B cell (primary cell): ENCODE measurements around the gene MAN2A1.

Experiments
- EZH2 ChIP-seq: IDR thresholded peaks from 2 replicates; pipeline ENCODE4 v1.6.1; 2012; ENCODE audit warnings: borderline replicate concordance, low read depth, mild to moderate bottlenecking, moderate library complexity, low read length; ENCODE audit not compliant: insufficient read depth, poor library complexity, severe bottlenecking
- TF ChIP-seq, protein P1 (sequence below): fragments of 200-600 bp; IDR thresholded peaks from one replicate; pipeline ENCODE4 v1.8.0; 2022; ENCODE audit warnings: antibody characterized with exemption, mild to moderate bottlenecking

DNA sequence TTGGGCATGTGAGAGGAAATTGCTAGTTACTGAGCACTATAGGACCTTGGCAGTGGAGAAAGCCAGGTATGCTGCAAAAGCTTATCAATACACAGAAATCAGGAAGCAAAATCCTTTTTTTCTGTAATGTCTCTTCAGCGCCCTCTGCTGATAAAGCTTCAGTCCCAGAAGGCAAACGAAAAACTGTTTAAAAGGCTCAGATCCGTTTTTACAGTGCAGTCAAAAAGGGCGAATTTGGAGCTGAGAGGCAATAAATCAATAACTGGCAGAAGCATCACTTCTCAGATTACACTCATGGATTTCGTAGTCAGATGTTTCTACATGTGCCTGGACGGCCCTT is 1.1 kb upstream of the MAN2A1 start:
- TF ChIP-seq, protein P1, sequence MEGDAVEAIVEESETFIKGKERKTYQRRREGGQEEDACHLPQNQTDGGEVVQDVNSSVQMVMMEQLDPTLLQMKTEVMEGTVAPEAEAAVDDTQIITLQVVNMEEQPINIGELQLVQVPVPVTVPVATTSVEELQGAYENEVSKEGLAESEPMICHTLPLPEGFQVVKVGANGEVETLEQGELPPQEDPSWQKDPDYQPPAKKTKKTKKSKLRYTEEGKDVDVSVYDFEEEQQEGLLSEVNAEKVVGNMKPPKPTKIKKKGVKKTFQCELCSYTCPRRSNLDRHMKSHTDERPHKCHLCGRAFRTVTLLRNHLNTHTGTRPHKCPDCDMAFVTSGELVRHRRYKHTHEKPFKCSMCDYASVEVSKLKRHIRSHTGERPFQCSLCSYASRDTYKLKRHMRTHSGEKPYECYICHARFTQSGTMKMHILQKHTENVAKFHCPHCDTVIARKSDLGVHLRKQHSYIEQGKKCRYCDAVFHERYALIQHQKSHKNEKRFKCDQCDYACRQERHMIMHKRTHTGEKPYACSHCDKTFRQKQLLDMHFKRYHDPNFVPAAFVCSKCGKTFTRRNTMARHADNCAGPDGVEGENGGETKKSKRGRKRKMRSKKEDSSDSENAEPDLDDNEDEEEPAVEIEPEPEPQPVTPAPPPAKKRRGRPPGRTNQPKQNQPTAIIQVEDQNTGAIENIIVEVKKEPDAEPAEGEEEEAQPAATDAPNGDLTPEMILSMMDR = peak; percentile 60
- no peak for TF ChIP-seq EZH2
